ENCODE results near the gene ZNF385C. TPM values are rescaled to one million over a fixed set of nuclear protein-coding genes. Genes with fewer than 3 reads are reported as not detected.
"Not testable (repeated sequence)": the region's sequence is repeated elsewhere in the genome, so short reads cannot be mapped to it uniquely, and the experiment has no call there.

The ZNF385C gene
- total RNA-seq = 1 to 10 TPM; 1.4 to 2.1 TPM
- polyA plus RNA-seq (2013, experiment 1 of 2) = 5.8 TPM
- polyA plus RNA-seq (2013, experiment 2 of 2) = 6.0 TPM
- long read RNA-seq, experiment 1, partial matches to known transcripts = 0 of 2 reads
- long read RNA-seq, experiment 1, other reads (novel, unspliced or antisense) = 2 of 2 reads
- long read RNA-seq, experiment 2, transcript ZNF385C-203 (4 exons, 1,989 nt) = major isoform, 6 of 11 reads
- long read RNA-seq, experiment 2, partial matches to known transcripts = 0 of 11 reads
- long read RNA-seq, experiment 2, other reads (novel, unspliced or antisense) = 5 of 11 reads
- long read RNA-seq, experiment 3, partial matches to known transcripts = 0 of 4 reads
- long read RNA-seq, experiment 3, other reads (novel, unspliced or antisense) = 1 of 4 reads
- long read RNA-seq, experiment 4, partial matches to known transcripts = 0 of 5 reads
- long read RNA-seq, experiment 4, other reads (novel, unspliced or antisense) = 2 of 5 reads

- peak; percentile 89 for DNase-seq
- WGBS, 2 experiments (ENCODE audit: insufficient coverage in 1 of 2, insufficient read length in 1 of 2) = 17 to 23% methylated on average over 21 to 52 of the region's 52 CpGs
- Mint-ChIP-seq H3K27me3 (ENCODE audit: insufficient read depth) (peaks cover 42% of the 10 kb centered on the region), H3K4me1 (peaks cover 14% of the 10 kb centered on the region), H3K9me3 (no peaks in the 10 kb centered on the region), H3K4me3 (no peak within 1 kb of the TSS), H3K36me3 (ENCODE audit: low read depth) (no peaks in the 10 kb centered on the region), H3K27ac (no peak within 1 kb of the TSS)
- Histone ChIP-seq H3K27ac (ENCODE audit: low read depth, low read length) (no peak within 1 kb of the TSS), H3K9me3 (ENCODE audit: control insufficient read depth, low read length) (no peaks in the 10 kb centered on the region), H3K9ac (ENCODE audit: extremely low read depth, low read length, poor library complexity, severe bottlenecking) (no peak within 1 kb of the TSS), H3K27me3 (ENCODE audit: control insufficient read depth, insufficient read depth, low read length, poor library complexity, severe bottlenecking) (peaks cover 47% of the 10 kb centered on the region), H3K4me3 (ENCODE audit: low read length) (peak within 1 kb of the TSS; percentile 53), H3K4me1 (ENCODE audit: control insufficient read depth, insufficient read depth, low read length) (peaks cover 6% of the 10 kb centered on the region), H3K36me3 (ENCODE audit: control insufficient read depth, insufficient read depth, low read length) (no peaks in the 10 kb centered on the region)
- no peak for TF ChIP-seq CTCF (conservative IDR thresholded peaks at IDR 0.05)
Observed at GRCh38 chr17:42097691-42098631, at the start of gene ZNF385C. Gene ZNF385C, minus strand, starts transcription at chr17:42098473. Its CDS starts 35,417 bp downstream, at chr17:42063056.

DNA sequence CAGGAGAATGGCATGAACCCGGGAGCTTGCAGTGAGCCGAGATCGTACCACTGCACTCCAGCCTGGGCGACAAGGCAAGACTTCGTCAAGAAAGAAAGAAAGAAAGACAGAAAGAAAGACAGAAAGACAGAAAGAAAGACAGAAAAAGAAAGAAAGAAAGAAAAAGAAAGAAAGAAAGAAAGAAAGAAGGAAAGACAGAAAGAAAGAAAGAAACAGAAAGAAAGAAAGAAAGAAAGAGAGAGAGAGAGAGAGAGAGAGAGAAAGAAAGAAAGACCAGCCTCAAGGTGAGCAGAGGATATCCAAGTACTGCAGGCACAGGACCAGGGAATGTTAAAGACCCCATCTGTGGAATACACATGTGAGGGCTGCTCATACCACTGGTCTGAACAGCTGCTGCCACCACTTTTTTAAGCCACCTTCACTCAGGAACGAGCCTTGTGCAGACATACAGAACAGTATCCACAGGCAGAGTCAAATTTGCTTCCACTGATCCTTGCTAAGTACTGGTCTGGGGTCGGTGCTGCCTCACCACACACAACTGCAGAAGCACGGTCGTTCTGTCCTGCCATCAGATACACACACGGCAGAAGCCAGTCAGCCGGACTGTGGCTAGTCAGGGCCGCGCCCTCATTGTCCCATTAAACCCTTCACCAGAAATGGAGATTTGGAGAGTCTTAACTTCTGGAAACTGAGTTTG is 48.8 kb upstream of the ZNF385C start:
- no peak for DNase-seq
- Mint-ChIP-seq H3K9me3 (no peaks in the 10 kb centered on the region), H3K4me1 (no peaks in the 10 kb centered on the region), H3K27me3 (ENCODE audit: insufficient read depth) (no peaks in the 10 kb centered on the region), H3K36me3 (ENCODE audit: low read depth) (peaks cover 22% of the 10 kb centered on the region), H3K27ac (no peak overlapping the region), H3K4me3 (no peak overlapping the region)
- Histone ChIP-seq H3K9ac (ENCODE audit: extremely low read depth, low read length, poor library complexity, severe bottlenecking) (no peak overlapping the region), H3K4me1 (ENCODE audit: control insufficient read depth, insufficient read depth, low read length) (no peaks in the 10 kb centered on the region), H3K27ac (ENCODE audit: low read depth, low read length) (no peak overlapping the region), H3K36me3 (ENCODE audit: control insufficient read depth, insufficient read depth, low read length) (peaks cover 34% of the 10 kb centered on the region), H3K27me3 (ENCODE audit: control insufficient read depth, insufficient read depth, low read length, poor library complexity, severe bottlenecking) (no peaks in the 10 kb centered on the region), H3K4me3 (ENCODE audit: low read length) (no peak overlapping the region), H3K9me3 (ENCODE audit: control insufficient read depth, low read length) (no peaks in the 10 kb centered on the region)
- no peak for TF ChIP-seq CTCF (conservative IDR thresholded peaks at IDR 0.05)
- 94 to 96% methylated on average over 9 to 13 of the region's 13 CpGs for WGBS, 2 experiments (ENCODE audit: insufficient coverage in 1 of 2, insufficient read length in 1 of 2)

GRCh38 chr17:42143138-42143537 is 44.9 kb upstream of the ZNF385C start:
- not testable (repeated sequence) for H3K27me3 ChIP-seq (ENCODE audit: control insufficient read depth, insufficient read depth, low read length, poor library complexity, severe bottlenecking); H3K4me1 ChIP-seq (ENCODE audit: control insufficient read depth, insufficient read depth, low read length); DNase-seq; H3K27me3 Mint-ChIP-seq (ENCODE audit: insufficient read depth); H3K9me3 ChIP-seq (ENCODE audit: control insufficient read depth, low read length); H3K9me3 Mint-ChIP-seq; H3K4me3 ChIP-seq (ENCODE audit: low read length); H3K4me3 Mint-ChIP-seq; H3K27ac ChIP-seq (ENCODE audit: low read depth, low read length); H3K9ac ChIP-seq (ENCODE audit: extremely low read depth, low read length, poor library complexity, severe bottlenecking)
- WGBS, 2 experiments (ENCODE audit: insufficient coverage in 1 of 2, insufficient read length in 1 of 2) = 90 to 93% methylated on average over 4 of the region's 4 CpGs
- peaks cover 31% of the 10 kb centered on the region for H3K36me3 ChIP-seq (ENCODE audit: control insufficient read depth, insufficient read depth, low read length)
- H3K4me1 Mint-ChIP-seq = peaks cover 19% of the 10 kb centered on the region
- H3K36me3 Mint-ChIP-seq (ENCODE audit: low read depth) = peaks cover 35% of the 10 kb centered on the region
- H3K27ac Mint-ChIP-seq = peak overlapping the region; percentile 9

Measured in endodermal cell (in vitro differentiated cells).